WTC11 (cell line): ENCODE data around the gene VEPH1. TPM values are rescaled to one million over a fixed set of nuclear protein-coding genes. Genes with fewer than 3 reads are reported as not detected.
A peak's percentile ranks its signal among the peaks of the same experiment; 100 is the strongest.

Experiments used
- ATAC-seq: fragments of 200-7000 bp; cut with Tn5 transposase; 2 replicates; pipeline ENCODE4 v1.10.0; 2021; ENCODE audit warnings: mild to moderate bottlenecking, moderate library complexity
- CTCF ChIA-PET: fragments of 300-600 bp; sonication (Branson Sonifier 250); formaldehyde crosslinking; loops from one replicate; lab custom pipeline; 2021; ENCODE audit warnings: antibody characterized with exemption; lab: Charles Lee
- POLR2A ChIA-PET: fragments of 350-600 bp; sonication (Branson Sonifier 250); formaldehyde crosslinking; loops from one replicate; lab custom pipeline; 2021; ENCODE audit warnings: antibody characterized with exemption; lab: Charles Lee
- DNase-seq: peaks from one replicate; pipeline ENCODE4 v3.0.0; 2021; ENCODE audit warnings: low spot score
- H3K27ac Mint-ChIP-seq: 2 replicates; pipeline ENCODE4 v1.8.0; 2021; ENCODE audit warnings: mixed read lengths
- H3K27me3 Mint-ChIP-seq: 2 replicates; pipeline ENCODE4 v1.8.0; 2021; ENCODE audit warnings: low read depth, mild to moderate bottlenecking, moderate library complexity, mixed read lengths
- H3K36me3 Mint-ChIP-seq: 2 replicates; pipeline ENCODE4 v1.8.0; 2021; ENCODE audit warnings: mixed read lengths
- H3K4me1 Mint-ChIP-seq: 2 replicates; pipeline ENCODE4 v1.8.0; 2022; ENCODE audit warnings: mixed read lengths
- H3K4me3 Mint-ChIP-seq: 2 replicates; pipeline ENCODE4 v1.8.0; 2021; ENCODE audit warnings: mild to moderate bottlenecking, moderate library complexity, mixed read lengths
- H3K9me3 Mint-ChIP-seq: 2 replicates; pipeline ENCODE4 v1.8.0; 2021; ENCODE audit warnings: mixed read lengths
- AFF4 ChIP-seq: sonication (generic); formaldehyde crosslinking; IDR thresholded peaks from 2 replicates; pipeline ENCODE4 v1.8.1; 2023; ENCODE audit warnings: mild to moderate bottlenecking, missing genetic modification reagents, borderline replicate concordance
- ARID4B ChIP-seq: sonication (generic); formaldehyde crosslinking; IDR thresholded peaks from 2 replicates; pipeline ENCODE4 v1.8.0; 2023; ENCODE audit warnings: missing genetic modification reagents, mild to moderate bottlenecking, borderline replicate concordance
- ATF1 ChIP-seq: sonication (generic); formaldehyde crosslinking; IDR thresholded peaks from 2 replicates; pipeline ENCODE4 v1.8.1; 2023; ENCODE audit warnings: mild to moderate bottlenecking, moderate library complexity, missing genetic modification reagents
- CBFB ChIP-seq: sonication (generic); formaldehyde crosslinking; IDR thresholded peaks from 2 replicates; pipeline ENCODE4 v1.8.1; 2022; ENCODE audit warnings: mild to moderate bottlenecking, low read depth, missing genetic modification reagents
- E2F4 ChIP-seq: sonication (generic); formaldehyde crosslinking; IDR thresholded peaks from 2 replicates; pipeline ENCODE4 v1.8.1; 2022; ENCODE audit warnings: low read depth, mild to moderate bottlenecking, moderate library complexity, missing genetic modification reagents, borderline replicate concordance
- ELF4 ChIP-seq: sonication (generic); formaldehyde crosslinking; IDR thresholded peaks from 2 replicates; pipeline ENCODE4 v1.8.1; 2022; ENCODE audit warnings: low read depth, mild to moderate bottlenecking, moderate library complexity, missing genetic modification reagents
- FOXP1 ChIP-seq: sonication (generic); formaldehyde crosslinking; IDR thresholded peaks from 2 replicates; pipeline ENCODE4 v1.8.0; 2022; ENCODE audit warnings: missing genetic modification reagents, mild to moderate bottlenecking, moderate library complexity, borderline replicate concordance
- GRHL2 ChIP-seq: fragments of 250-450 bp; sonication (Bioruptor Pico); IDR thresholded peaks from 2 replicates; pipeline ENCODE4 v1.8.0; 2022; ENCODE audit warnings: mild to moderate bottlenecking, moderate library complexity; ENCODE audit not compliant: insufficient replicate concordance, severe bottlenecking
- RORB ChIP-seq: fragments of 250-450 bp; sonication (Bioruptor Pico); IDR thresholded peaks from 2 replicates; pipeline ENCODE4 v1.9.0; 2021; ENCODE audit warnings: mild to moderate bottlenecking
- total RNA-seq: library from RNA; stranded (reverse); gene quantifications from 3 replicates; pipeline ENCODE4 v1.2.3, GENCODE V29; 2021
- TF ChIP-seq, protein P1 (sequence below): sonication (generic); formaldehyde crosslinking; IDR thresholded peaks from 2 replicates; pipeline ENCODE4 v1.8.1; 2022; ENCODE audit warnings: mild to moderate bottlenecking, moderate library complexity, missing genetic modification reagents
- TF ChIP-seq, protein P2 (sequence below): sonication (generic); formaldehyde crosslinking; IDR thresholded peaks from 2 replicates; pipeline ENCODE4 v1.8.0; 2023; ENCODE audit warnings: missing genetic modification reagents
- TF ChIP-seq, protein P3 (sequence below): sonication (generic); formaldehyde crosslinking; IDR thresholded peaks from 2 replicates; pipeline ENCODE4 v1.8.1; 2023; ENCODE audit warnings: mild to moderate bottlenecking, moderate library complexity, missing genetic modification reagents
- TF ChIP-seq, protein P4 (sequence below): sonication (generic); formaldehyde crosslinking; IDR thresholded peaks from 2 replicates; pipeline ENCODE4 v1.8.0; 2022; ENCODE audit warnings: mild to moderate bottlenecking, missing genetic modification reagents
- TF ChIP-seq, protein P5 (sequence below): sonication (generic); formaldehyde crosslinking; conservative IDR thresholded peaks from 2 replicates; pipeline ENCODE4 v1.8.1; 2023; ENCODE audit warnings: mild to moderate bottlenecking, low read depth, missing genetic modification reagents, moderate library complexity

Gene VEPH1
- total RNA-seq, 1 experiment from 2014 or later = 10.8 TPM

- H3K4me1 Mint-ChIP-seq = peaks cover 10% of the 10 kb centered on the region
- DNase-seq = no peak
- H3K4me3 Mint-ChIP-seq = no peak overlapping the region
- H3K36me3 Mint-ChIP-seq = peaks cover 14% of the 10 kb centered on the region; the same call in 1 of the 2 replicates
- no peaks in the 10 kb centered on the region for H3K27me3 Mint-ChIP-seq
- no peak overlapping the region for H3K27ac Mint-ChIP-seq
- POLR2A ChIA-PET = interaction anchor here (1.2 kb wide), 1 partner anchor 42 kb away, joined by 5 read pairs; the partner anchor contains the start of gene PTX3
- TF ChIP-seq, protein P1, sequence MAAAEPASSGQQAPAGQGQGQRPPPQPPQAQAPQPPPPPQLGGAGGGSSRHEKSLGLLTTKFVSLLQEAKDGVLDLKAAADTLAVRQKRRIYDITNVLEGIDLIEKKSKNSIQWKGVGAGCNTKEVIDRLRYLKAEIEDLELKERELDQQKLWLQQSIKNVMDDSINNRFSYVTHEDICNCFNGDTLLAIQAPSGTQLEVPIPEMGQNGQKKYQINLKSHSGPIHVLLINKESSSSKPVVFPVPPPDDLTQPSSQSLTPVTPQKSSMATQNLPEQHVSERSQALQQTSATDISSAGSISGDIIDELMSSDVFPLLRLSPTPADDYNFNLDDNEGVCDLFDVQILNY (CRISPR knock-in tag) = no peak
- TF ChIP-seq AFF4 (CRISPR knock-in tag) = no peak
- no peak for TF ChIP-seq E2F4
- TF ChIP-seq GRHL2 (CRISPR knock-in tag) = no peak
- no peak for TF ChIP-seq ARID4B
- no peak for TF ChIP-seq ELF4 (CRISPR knock-in tag)
- no peak for TF ChIP-seq FOXP1 (CRISPR knock-in tag)
- TF ChIP-seq, protein P2, sequence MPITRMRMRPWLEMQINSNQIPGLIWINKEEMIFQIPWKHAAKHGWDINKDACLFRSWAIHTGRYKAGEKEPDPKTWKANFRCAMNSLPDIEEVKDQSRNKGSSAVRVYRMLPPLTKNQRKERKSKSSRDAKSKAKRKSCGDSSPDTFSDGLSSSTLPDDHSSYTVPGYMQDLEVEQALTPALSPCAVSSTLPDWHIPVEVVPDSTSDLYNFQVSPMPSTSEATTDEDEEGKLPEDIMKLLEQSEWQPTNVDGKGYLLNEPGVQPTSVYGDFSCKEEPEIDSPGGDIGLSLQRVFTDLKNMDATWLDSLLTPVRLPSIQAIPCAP = no peak
- TF ChIP-seq, protein P3, sequence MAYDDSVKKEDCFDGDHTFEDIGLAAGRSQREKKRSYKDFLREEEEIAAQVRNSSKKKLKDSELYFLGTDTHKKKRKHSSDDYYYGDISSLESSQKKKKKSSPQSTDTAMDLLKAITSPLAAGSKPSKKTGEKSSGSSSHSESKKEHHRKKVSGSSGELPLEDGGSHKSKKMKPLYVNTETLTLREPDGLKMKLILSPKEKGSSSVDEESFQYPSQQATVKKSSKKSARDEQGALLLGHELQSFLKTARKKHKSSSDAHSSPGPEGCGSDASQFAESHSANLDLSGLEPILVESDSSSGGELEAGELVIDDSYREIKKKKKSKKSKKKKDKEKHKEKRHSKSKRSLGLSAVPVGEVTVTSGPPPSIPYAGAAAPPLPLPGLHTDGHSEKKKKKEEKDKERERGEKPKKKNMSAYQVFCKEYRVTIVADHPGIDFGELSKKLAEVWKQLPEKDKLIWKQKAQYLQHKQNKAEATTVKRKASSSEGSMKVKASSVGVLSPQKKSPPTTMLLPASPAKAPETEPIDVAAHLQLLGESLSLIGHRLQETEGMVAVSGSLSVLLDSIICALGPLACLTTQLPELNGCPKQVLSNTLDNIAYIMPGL = no peak
- no peak for TF ChIP-seq ATF1
- TF ChIP-seq RORB = no peak
- TF ChIP-seq CBFB (CRISPR knock-in tag) = no peak
- TF ChIP-seq, protein P4, sequence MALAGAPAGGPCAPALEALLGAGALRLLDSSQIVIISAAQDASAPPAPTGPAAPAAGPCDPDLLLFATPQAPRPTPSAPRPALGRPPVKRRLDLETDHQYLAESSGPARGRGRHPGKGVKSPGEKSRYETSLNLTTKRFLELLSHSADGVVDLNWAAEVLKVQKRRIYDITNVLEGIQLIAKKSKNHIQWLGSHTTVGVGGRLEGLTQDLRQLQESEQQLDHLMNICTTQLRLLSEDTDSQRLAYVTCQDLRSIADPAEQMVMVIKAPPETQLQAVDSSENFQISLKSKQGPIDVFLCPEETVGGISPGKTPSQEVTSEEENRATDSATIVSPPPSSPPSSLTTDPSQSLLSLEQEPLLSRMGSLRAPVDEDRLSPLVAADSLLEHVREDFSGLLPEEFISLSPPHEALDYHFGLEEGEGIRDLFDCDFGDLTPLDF (CRISPR knock-in tag) = no peak
- TF ChIP-seq, protein P5, sequence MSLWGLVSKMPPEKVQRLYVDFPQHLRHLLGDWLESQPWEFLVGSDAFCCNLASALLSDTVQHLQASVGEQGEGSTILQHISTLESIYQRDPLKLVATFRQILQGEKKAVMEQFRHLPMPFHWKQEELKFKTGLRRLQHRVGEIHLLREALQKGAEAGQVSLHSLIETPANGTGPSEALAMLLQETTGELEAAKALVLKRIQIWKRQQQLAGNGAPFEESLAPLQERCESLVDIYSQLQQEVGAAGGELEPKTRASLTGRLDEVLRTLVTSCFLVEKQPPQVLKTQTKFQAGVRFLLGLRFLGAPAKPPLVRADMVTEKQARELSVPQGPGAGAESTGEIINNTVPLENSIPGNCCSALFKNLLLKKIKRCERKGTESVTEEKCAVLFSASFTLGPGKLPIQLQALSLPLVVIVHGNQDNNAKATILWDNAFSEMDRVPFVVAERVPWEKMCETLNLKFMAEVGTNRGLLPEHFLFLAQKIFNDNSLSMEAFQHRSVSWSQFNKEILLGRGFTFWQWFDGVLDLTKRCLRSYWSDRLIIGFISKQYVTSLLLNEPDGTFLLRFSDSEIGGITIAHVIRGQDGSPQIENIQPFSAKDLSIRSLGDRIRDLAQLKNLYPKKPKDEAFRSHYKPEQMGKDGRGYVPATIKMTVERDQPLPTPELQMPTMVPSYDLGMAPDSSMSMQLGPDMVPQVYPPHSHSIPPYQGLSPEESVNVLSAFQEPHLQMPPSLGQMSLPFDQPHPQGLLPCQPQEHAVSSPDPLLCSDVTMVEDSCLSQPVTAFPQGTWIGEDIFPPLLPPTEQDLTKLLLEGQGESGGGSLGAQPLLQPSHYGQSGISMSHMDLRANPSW (CRISPR knock-in tag) = no peak
- peaks cover 34% of the 10 kb centered on the region for H3K9me3 Mint-ChIP-seq
- ATAC-seq = peak; percentile 72
- CTCF ChIA-PET = interaction anchor here (1.0 kb wide), 1 partner anchor 93 kb away, joined by 3 read pairs; no protein-coding TSS in a partner anchor
Observed at GRCh38 chr3:157479464-157480243, 23.6 kb downstream of the VEPH1 start.
